CD4-positive, CD25-positive, alpha-beta regulatory T cell (primary cell): ENCODE data around the gene KDM2B. TPM values are rescaled to one million over a fixed set of nuclear protein-coding genes. Genes with fewer than 3 reads are reported as not detected.

ENCODE experiments used
- ATAC-seq, 2 donors: fragments of 150-1000 bp; cut with Tn5 transposase; one replicate each; pipeline ENCODE4 v1.10.0; 2021; ENCODE audit warnings: low read depth in 2 of 2, moderate number of reproducible peaks in 2 of 2, moderate library complexity in 1 of 2
- DNase-seq, 3 donors: peaks; one replicate each; pipeline versions ENCODE4 v3.0.0 to v3.0.0-alpha.2; 2012 to 2022; ENCODE audit warnings: mixed read lengths in 1 of 3
- H3K27ac ChIP-seq: one replicate; pipeline ENCODE4 v1.7.0; 2013; ENCODE audit warnings: mild to moderate bottlenecking, low read length; ENCODE audit not compliant: insufficient read depth, poor library complexity, severe bottlenecking
- H3K27me3 ChIP-seq: one replicate; pipeline ENCODE4 v1.7.0; 2013; ENCODE audit warnings: low read length; ENCODE audit not compliant: control insufficient read depth, insufficient read depth
- H3K36me3 ChIP-seq: one replicate; pipeline ENCODE4 v1.7.0; 2013; ENCODE audit warnings: mild to moderate bottlenecking, low read length, moderate library complexity; ENCODE audit not compliant: control insufficient read depth, insufficient read depth
- H3K4me1 ChIP-seq: 2 replicates; pipeline ENCODE4 v1.7.0; 2013; ENCODE audit warnings: mild to moderate bottlenecking, low read length; ENCODE audit not compliant: insufficient read depth, control insufficient read depth, poor library complexity, severe bottlenecking
- H3K4me3 ChIP-seq: one replicate; pipeline ENCODE4 v1.7.0; 2013; ENCODE audit warnings: low read depth, mild to moderate bottlenecking, low read length, moderate library complexity
- H3K9me3 ChIP-seq, 2 experiments: 1 replicate in 1 of 2; 2 replicates in 1 of 2; pipeline ENCODE4 v1.7.0; 2013; ENCODE audit warnings: low read length in 2 of 2, mild to moderate bottlenecking in 1 of 2, moderate library complexity in 1 of 2; ENCODE audit not compliant: control insufficient read depth in 2 of 2
- H3K27ac Mint-ChIP-seq, 3 donors: one replicate each; pipeline ENCODE4 v1.8.0; 2020 to 2022; ENCODE audit warnings: mild to moderate bottlenecking in 3 of 3, mixed read lengths in 3 of 3, moderate library complexity in 2 of 3
- H3K27me3 Mint-ChIP-seq: one replicate; pipeline ENCODE4 v1.8.0; 2022; ENCODE audit warnings: mild to moderate bottlenecking, mixed read lengths
- H3K36me3 Mint-ChIP-seq: one replicate; pipeline ENCODE4 v1.8.0; 2020; ENCODE audit warnings: mixed read lengths
- H3K4me1 Mint-ChIP-seq, 4 donors: one replicate each; pipeline ENCODE4 v1.8.0; 2020 to 2022; ENCODE audit warnings: mixed read lengths in 4 of 4, mild to moderate bottlenecking in 1 of 4
- H3K4me3 Mint-ChIP-seq, 4 donors: one replicate each; pipeline ENCODE4 v1.8.0; 2020 to 2022; ENCODE audit warnings: mild to moderate bottlenecking in 4 of 4, mixed read lengths in 4 of 4, moderate library complexity in 3 of 4
- H3K9me3 Mint-ChIP-seq, 7 donors: one replicate each; pipeline ENCODE4 v1.8.0; 2020 to 2022; ENCODE audit warnings: mixed read lengths in 7 of 7, mild to moderate bottlenecking in 3 of 7, moderate library complexity in 2 of 7
- polyA plus RNA-seq, 4 donors: library from polyadenylated mRNA; unstranded; fragments of 300-500 nt; fragmentation: Illumina TruSeq; gene quantifications; one replicate each; pipeline ENCODE4 v1.2.3, GENCODE V29; 2021
- total RNA-seq: library from RNA; stranded (reverse); gene quantifications from one replicate; pipeline ENCODE4 v1.2.3, GENCODE V29; 2022

KDM2B gene
- total and polyA plus RNA-seq, 5 donors from 2014 or later: 9.4 to 128 (median 11.5) TPM

GRCh38 chr12:121577443-121578180, 3.2 kb downstream of the KDM2B start:
- peak overlapping the region; percentile 46 to 91 (median 85) for H3K27ac Mint-ChIP-seq
- Histone ChIP-seq H3K4me3 (no peak overlapping the region), H3K9me3 (no peaks in the 10 kb centered on the region), H3K27ac (peak overlapping the region; percentile 23), H3K36me3 (peaks cover 26% of the 10 kb centered on the region), H3K4me1 (peaks cover 55% of the 10 kb centered on the region), H3K27me3 (no peaks in the 10 kb centered on the region)
- DNase-seq: no peak
- H3K9me3 Mint-ChIP-seq: peaks cover 0 to 2% (median 0%) of the 10 kb centered on the region in 7 donors
- ATAC-seq: no peak
- peak overlapping the region; percentile 67 to 89 (median 83) for H3K4me3 Mint-ChIP-seq
- peaks cover 25% of the 10 kb centered on the region for H3K36me3 Mint-ChIP-seq
- no peaks in the 10 kb centered on the region for H3K27me3 Mint-ChIP-seq
- peaks cover 5 to 55% (median 28%) of the 10 kb centered on the region in 4 donors for H3K4me1 Mint-ChIP-seq

GRCh38 chr12:121576851-121577391, 3.9 kb downstream of the KDM2B start:
- ATAC-seq (no peak), DNase-seq (no peak)
- Mint-ChIP-seq H3K36me3 (peaks cover 31% of the 10 kb centered on the region), H3K27me3 (no peaks in the 10 kb centered on the region), H3K9me3 (peaks cover 0 to 2% (median 0%) of the 10 kb centered on the region in 7 donors), H3K4me3 (peak overlapping the region; percentile 67 to 89 (median 83)), H3K27ac (peak overlapping the region; percentile 69 to 91 (median 85)), H3K4me1 (peaks cover 5 to 54% (median 25%) of the 10 kb centered on the region in 4 donors)
- Histone ChIP-seq H3K27ac (peak overlapping the region; percentile 23), H3K36me3 (peaks cover 33% of the 10 kb centered on the region), H3K4me3 (no peak overlapping the region), H3K9me3 (no peaks in the 10 kb centered on the region), H3K27me3 (no peaks in the 10 kb centered on the region), H3K4me1 (peaks cover 48% of the 10 kb centered on the region)

GRCh38 chr12:121575952-121576625, 4.7 kb downstream of the KDM2B start:
- Mint-ChIP-seq H3K36me3 (peaks cover 32% of the 10 kb centered on the region), H3K27ac (peak overlapping the region in 2 of 3 donors; percentile 85 to 91), H3K4me1 (peaks cover 5 to 48% (median 22%) of the 10 kb centered on the region in 4 donors), H3K27me3 (no peaks in the 10 kb centered on the region), H3K9me3 (peaks cover 0 to 2% (median 0%) of the 10 kb centered on the region in 7 donors), H3K4me3 (peak overlapping the region in 3 of 4 donors; percentile 26 to 88 (median 67))
- no peak for ATAC-seq
- Histone ChIP-seq H3K9me3 (no peaks in the 10 kb centered on the region), H3K27me3 (no peaks in the 10 kb centered on the region), H3K4me3 (no peak overlapping the region), H3K4me1 (peaks cover 39% of the 10 kb centered on the region), H3K27ac (no peak overlapping the region), H3K36me3 (peaks cover 36% of the 10 kb centered on the region)
- DNase-seq: no peak

GRCh38 chr12:121575051-121575450, 5.8 kb downstream of the KDM2B start:
- H3K27me3 ChIP-seq: no peaks in the 10 kb centered on the region
- no peaks in the 10 kb centered on the region for H3K9me3 ChIP-seq
- Mint-ChIP-seq H3K9me3 (peaks cover 0 to 2% (median 0%) of the 10 kb centered on the region in 7 donors), H3K27ac (peak overlapping the region in 1 of 3 donors; percentile 5), H3K27me3 (no peaks in the 10 kb centered on the region), H3K4me1 (peaks cover 12 to 53% (median 22%) of the 10 kb centered on the region in 4 donors), H3K36me3 (peaks cover 41% of the 10 kb centered on the region), H3K4me3 (peak overlapping the region in 1 of 4 donors; percentile 82)
- H3K36me3 ChIP-seq: peaks cover 44% of the 10 kb centered on the region
- H3K4me1 ChIP-seq: peaks cover 32% of the 10 kb centered on the region
- no peak for DNase-seq
- no peak for ATAC-seq
- H3K27ac ChIP-seq: no peak overlapping the region
- no peak overlapping the region for H3K4me3 ChIP-seq

- no peaks in the 10 kb centered on the region for H3K9me3 Mint-ChIP-seq
- Histone ChIP-seq H3K27me3 (no peaks in the 10 kb centered on the region), H3K36me3 (peaks cover 45% of the 10 kb centered on the region), H3K27ac (no peak overlapping the region), H3K4me1 (peaks cover 27% of the 10 kb centered on the region), H3K9me3 (no peaks in the 10 kb centered on the region), H3K4me3 (no peak overlapping the region)
- H3K27ac Mint-ChIP-seq: peak overlapping the region in 1 of 3 donors; percentile 75
- DNase-seq (no peak), ATAC-seq (no peak)
- no peaks in the 10 kb centered on the region for H3K27me3 Mint-ChIP-seq
- H3K4me3 Mint-ChIP-seq: peak overlapping the region in 2 of 4 donors; percentile 27 to 64
- peaks cover 12 to 59% (median 22%) of the 10 kb centered on the region in 4 donors for H3K4me1 Mint-ChIP-seq
- peaks cover 41% of the 10 kb centered on the region for H3K36me3 Mint-ChIP-seq
Observed at GRCh38 chr12:121574025-121574424, 6.8 kb downstream of the KDM2B start.

- H3K36me3 Mint-ChIP-seq: peaks cover 49% of the 10 kb centered on the region
- DNase-seq: no peak
- Histone ChIP-seq H3K4me1 (peaks cover 8% of the 10 kb centered on the region), H3K27me3 (no peaks in the 10 kb centered on the region), H3K4me3 (no peak overlapping the region), H3K27ac (no peak overlapping the region), H3K9me3 (no peaks in the 10 kb centered on the region), H3K36me3 (peaks cover 53% of the 10 kb centered on the region)
- H3K4me1 Mint-ChIP-seq: peaks cover 12 to 58% (median 25%) of the 10 kb centered on the region in 4 donors
- H3K27me3 Mint-ChIP-seq: no peaks in the 10 kb centered on the region
- H3K27ac Mint-ChIP-seq: peak overlapping the region in 2 of 3 donors; percentile 52 to 75
- H3K9me3 Mint-ChIP-seq: no peaks in the 10 kb centered on the region
- H3K4me3 Mint-ChIP-seq: no peak overlapping the region
- no peak for ATAC-seq
Observed at GRCh38 chr12:121571920-121572319, 8.9 kb downstream of the KDM2B start.

GRCh38 chr12:121570467-121571283, 10.1 kb downstream of the KDM2B start:
- Mint-ChIP-seq H3K36me3 (peaks cover 43% of the 10 kb centered on the region), H3K9me3 (no peaks in the 10 kb centered on the region), H3K27me3 (no peaks in the 10 kb centered on the region), H3K27ac (peak overlapping the region in 2 of 3 donors; percentile 9 to 36), H3K4me1 (peaks cover 12 to 49% (median 18%) of the 10 kb centered on the region in 4 donors), H3K4me3 (peak overlapping the region in 2 of 4 donors; percentile 26 to 27)
- H3K4me3 ChIP-seq: no peak overlapping the region
- no peak for ATAC-seq
- no peaks in the 10 kb centered on the region for H3K4me1 ChIP-seq
- no peaks in the 10 kb centered on the region for H3K27me3 ChIP-seq
- H3K27ac ChIP-seq: no peak overlapping the region
- no peak for DNase-seq
- no peaks in the 10 kb centered on the region for H3K9me3 ChIP-seq
- H3K36me3 ChIP-seq: peaks cover 49% of the 10 kb centered on the region
